Hepatocyte (in vitro differentiated cells): ENCODE measurements around the gene ADAP1. TPM values are rescaled to one million over a fixed set of nuclear protein-coding genes. Genes with fewer than 3 reads are reported as not detected.

Experiments
- DNase-seq: peaks from one replicate; pipeline ENCODE4 v3.0.0-alpha.2; 2016; ENCODE audit warnings: low spot score
- H2AFZ ChIP-seq: fragments of 200-600 bp; sonication (generic); 2 replicates; pipeline ENCODE4 v1.6.0; 2016; ENCODE audit warnings: antibody characterized with exemption, mild to moderate bottlenecking
- H3K27ac ChIP-seq: fragments of 200-600 bp; sonication (generic); 2 replicates; pipeline ENCODE4 v1.5.1; 2016; ENCODE audit warnings: mild to moderate bottlenecking
- H3K27me3 ChIP-seq: fragments of 200-600 bp; sonication (generic); 2 replicates; pipeline ENCODE4 v1.6.1; 2016
- H3K36me3 ChIP-seq: fragments of 200-600 bp; sonication (generic); replicated peaks from 2 replicates; pipeline ENCODE4 v1.5.1; 2016; ENCODE audit warnings: low read depth; ENCODE audit not compliant: insufficient read depth
- H3K4me1 ChIP-seq: fragments of 200-600 bp; sonication (generic); 2 replicates; pipeline ENCODE4 v1.5.1; 2016; ENCODE audit warnings: mild to moderate bottlenecking, moderate library complexity; ENCODE audit not compliant: insufficient read depth
- H3K4me2 ChIP-seq: fragments of 200-600 bp; sonication (generic); 2 replicates; pipeline ENCODE4 v1.6.0; 2016
- H3K4me3 ChIP-seq: fragments of 200-600 bp; sonication (generic); 2 replicates; pipeline ENCODE4 v1.5.1; 2016; ENCODE audit warnings: mild to moderate bottlenecking
- H3K79me2 ChIP-seq: fragments of 200-600 bp; sonication (generic); 2 replicates; pipeline ENCODE4 v1.6.0; 2017; ENCODE audit warnings: mild to moderate bottlenecking
- H3K9me2 ChIP-seq: fragments of 200-600 bp; sonication (generic); replicated peaks from 2 replicates; pipeline ENCODE4 v1.6.0; 2017; ENCODE audit warnings: mild to moderate bottlenecking; ENCODE audit not compliant: insufficient read depth
- H3K9me3 ChIP-seq: fragments of 200-600 bp; sonication (generic); 2 replicates; pipeline ENCODE4 v1.5.1; 2016; ENCODE audit warnings: low read depth, mild to moderate bottlenecking
- H4K20me1 ChIP-seq: fragments of 200-600 bp; sonication (generic); 2 replicates; pipeline ENCODE4 v1.6.0; 2016; ENCODE audit warnings: mild to moderate bottlenecking; ENCODE audit not compliant: insufficient read depth, poor library complexity, severe bottlenecking
- EZH2 ChIP-seq: fragments of 200-600 bp; sonication (generic); IDR thresholded peaks from 2 replicates; pipeline ENCODE4 v1.6.1; 2016; ENCODE audit warnings: antibody characterized with exemption, mild to moderate bottlenecking, borderline replicate concordance
- EZH2phosphoT487 ChIP-seq: fragments of 200-600 bp; sonication (generic); IDR thresholded peaks from one replicate; pipeline ENCODE4 v1.6.1; 2018; ENCODE audit warnings: antibody characterized with exemption, mild to moderate bottlenecking, low read depth, moderate library complexity; ENCODE audit not compliant: unreplicated experiment, severe bottlenecking
- WGBS: methylation state at CpG from one replicate; pipeline ENCODE4 v1.1.6; 2016; ENCODE audit warnings: low lambda C conversion rate; ENCODE audit errors: missing lambda C conversion rate; 5-methylcytosine and 5-hydroxymethylcytosine counted together
- polyA plus RNA-seq: library from polyadenylated mRNA; unstranded; fragments of >200 nt; fragmentation: Nextera tagmentation; extraction: Ambion mirVana; gene quantifications from 2 replicates; pipeline ENCODE4 v1.2.1, GENCODE V29; 2016
- total RNA-seq: library from RNA; depleted of rRNA; stranded (reverse); fragments of >200 nt; gene quantifications from 2 replicates; pipeline ENCODE4 v1.2.3, GENCODE V29; 2014
- TF ChIP-seq, protein P1 (sequence below): fragments of 200-600 bp; sonication (generic); IDR thresholded peaks from 2 replicates; pipeline ENCODE4 v1.5.1; 2016; ENCODE audit warnings: antibody characterized with exemption, mild to moderate bottlenecking; ENCODE audit not compliant: poor library complexity

Gene ADAP1
- total and polyA plus RNA-seq, 2 experiments from 2014 or later, result 25.6 to 35.7 TPM

DNA sequence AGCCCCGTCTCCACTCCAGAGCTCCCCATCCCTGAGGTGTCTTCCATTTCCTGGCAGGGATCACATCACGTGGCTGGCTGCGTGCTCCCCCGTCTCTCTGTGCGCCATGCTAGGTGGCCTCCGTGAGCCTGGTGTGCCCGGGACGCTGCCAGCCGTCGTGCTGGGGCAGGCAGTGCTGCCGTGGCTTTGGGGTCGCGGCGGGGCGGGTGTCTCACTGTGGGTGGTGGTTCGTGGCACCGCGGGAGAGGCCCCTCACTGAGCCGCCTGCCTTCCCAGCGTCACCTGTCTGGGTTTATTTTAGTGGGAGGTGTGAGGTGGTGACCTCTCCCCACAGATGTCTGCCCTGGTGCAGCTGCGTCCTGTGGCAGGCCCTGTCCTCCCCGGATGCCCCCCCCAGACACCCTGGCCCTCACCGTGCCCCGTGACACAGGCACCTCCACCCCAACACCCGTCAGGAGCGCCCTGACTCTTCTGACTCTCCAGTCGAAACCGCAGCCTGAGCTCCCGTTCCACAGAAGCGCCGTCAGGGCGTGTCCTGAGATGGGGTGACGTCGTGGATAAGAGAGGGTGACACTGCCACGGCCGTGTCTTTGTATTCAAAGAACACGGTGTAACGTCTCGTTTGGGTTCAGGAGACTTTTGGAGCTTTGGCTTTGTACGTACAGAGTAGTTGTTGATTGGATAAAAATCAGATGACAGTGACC lies 60.2 kb downstream of the ADAP1 start:
- H3K4me2 ChIP-seq, result no peak overlapping the region
- H3K36me3 ChIP-seq, result no peaks in the 10 kb centered on the region
- H3K9me2 ChIP-seq, result no peaks in the 10 kb centered on the region
- no peak for DNase-seq
- 93% methylated on average over 38 of the region's 40 CpGs for WGBS
- H3K4me3 ChIP-seq, result no peak overlapping the region
- H3K4me1 ChIP-seq, result no peaks in the 10 kb centered on the region
- H2AFZ ChIP-seq, result no peak overlapping the region
- peaks cover 5% of the 10 kb centered on the region for H4K20me1 ChIP-seq
- peaks cover 2% of the 10 kb centered on the region for H3K79me2 ChIP-seq
- no peak for TF ChIP-seq EZH2phosphoT487
- no peak for TF ChIP-seq EZH2
- TF ChIP-seq, protein P1, sequence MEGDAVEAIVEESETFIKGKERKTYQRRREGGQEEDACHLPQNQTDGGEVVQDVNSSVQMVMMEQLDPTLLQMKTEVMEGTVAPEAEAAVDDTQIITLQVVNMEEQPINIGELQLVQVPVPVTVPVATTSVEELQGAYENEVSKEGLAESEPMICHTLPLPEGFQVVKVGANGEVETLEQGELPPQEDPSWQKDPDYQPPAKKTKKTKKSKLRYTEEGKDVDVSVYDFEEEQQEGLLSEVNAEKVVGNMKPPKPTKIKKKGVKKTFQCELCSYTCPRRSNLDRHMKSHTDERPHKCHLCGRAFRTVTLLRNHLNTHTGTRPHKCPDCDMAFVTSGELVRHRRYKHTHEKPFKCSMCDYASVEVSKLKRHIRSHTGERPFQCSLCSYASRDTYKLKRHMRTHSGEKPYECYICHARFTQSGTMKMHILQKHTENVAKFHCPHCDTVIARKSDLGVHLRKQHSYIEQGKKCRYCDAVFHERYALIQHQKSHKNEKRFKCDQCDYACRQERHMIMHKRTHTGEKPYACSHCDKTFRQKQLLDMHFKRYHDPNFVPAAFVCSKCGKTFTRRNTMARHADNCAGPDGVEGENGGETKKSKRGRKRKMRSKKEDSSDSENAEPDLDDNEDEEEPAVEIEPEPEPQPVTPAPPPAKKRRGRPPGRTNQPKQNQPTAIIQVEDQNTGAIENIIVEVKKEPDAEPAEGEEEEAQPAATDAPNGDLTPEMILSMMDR, result no peak
- H3K27ac ChIP-seq, result no peak overlapping the region
- no peaks in the 10 kb centered on the region for H3K27me3 ChIP-seq
- no peaks in the 10 kb centered on the region for H3K9me3 ChIP-seq

DNA sequence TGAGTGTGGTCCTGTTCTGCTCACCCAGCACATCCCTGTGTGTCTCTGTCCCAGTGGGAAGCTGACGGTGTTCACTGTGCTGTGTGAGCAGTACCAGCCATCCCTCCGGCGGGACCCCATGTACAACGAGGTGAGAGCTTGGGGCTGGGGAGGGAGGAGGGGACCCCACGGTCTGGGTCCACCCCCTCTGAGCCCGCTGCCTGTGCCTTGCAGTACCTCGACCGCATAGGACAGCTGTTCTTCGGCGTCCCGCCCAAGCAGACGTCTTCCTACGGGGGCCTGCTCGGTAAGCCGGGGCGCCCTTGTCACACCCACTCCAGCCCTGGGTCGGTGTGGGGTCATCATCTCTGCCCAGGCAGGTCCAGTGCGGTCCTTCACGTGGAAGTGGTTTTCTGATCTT lies 60.8 kb downstream of the ADAP1 start:
- no peaks in the 10 kb centered on the region for H3K36me3 ChIP-seq
- H2AFZ ChIP-seq, result no peak overlapping the region

DNA sequence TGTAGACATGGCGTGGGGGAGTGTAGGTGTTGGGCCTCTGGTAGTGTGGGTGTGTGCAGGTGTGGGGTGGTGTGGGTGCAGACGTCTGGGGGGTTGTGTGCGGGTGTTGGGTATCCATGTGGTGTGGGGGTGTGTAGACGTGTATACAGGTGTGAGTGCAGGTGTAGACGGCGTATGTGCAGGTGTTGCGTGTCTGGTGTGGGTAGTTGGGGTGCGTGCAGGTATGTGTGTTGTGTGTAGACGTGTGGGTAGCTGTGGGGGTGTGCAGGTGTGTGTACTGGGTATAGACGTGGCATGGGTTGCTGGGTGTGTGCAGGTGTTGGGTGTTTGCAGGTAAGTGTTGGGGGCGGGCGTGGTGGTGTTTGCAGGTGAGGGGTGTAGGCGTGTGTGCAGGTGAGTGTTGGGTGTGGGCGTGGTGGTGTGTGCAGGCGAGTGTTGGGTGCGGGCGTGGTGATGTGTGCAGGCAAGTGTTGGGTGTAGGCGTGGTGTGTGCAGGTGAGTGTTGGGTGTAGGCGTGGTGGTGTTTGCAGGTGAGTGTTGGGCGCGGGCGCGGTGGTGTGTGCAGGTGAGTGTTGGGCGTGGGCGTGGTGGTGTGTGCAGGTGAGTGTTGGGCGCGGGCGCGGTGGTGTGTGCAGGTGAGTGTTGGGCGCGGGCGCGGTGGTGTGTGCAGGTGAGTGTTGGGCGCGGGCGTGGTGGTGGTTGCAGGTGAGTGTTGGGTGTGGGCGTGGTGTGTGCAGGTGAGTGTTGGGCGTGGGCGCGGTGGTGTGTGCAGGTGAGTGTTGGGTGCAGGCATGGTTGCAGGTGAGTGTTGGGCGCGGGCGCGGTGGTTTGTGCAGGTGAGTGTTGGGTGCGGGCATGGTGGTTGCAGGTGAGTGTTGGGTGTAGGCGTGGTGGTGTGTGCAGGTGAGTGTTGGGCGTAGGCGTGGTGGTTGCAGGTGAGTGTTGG lies 61.6 kb downstream of the ADAP1 start:
- whole genome bisulfite sequencing, result 94% methylated on average over 25 of the region's 48 CpGs
- H3K9me3 ChIP-seq, result no peaks in the 10 kb centered on the region

More for the DNA sequence above, 60.8 kb downstream of the ADAP1 start:
- H3K4me1 ChIP-seq, result no peaks in the 10 kb centered on the region
- H3K9me2 ChIP-seq, result no peaks in the 10 kb centered on the region
- no peaks in the 10 kb centered on the region for H3K9me3 ChIP-seq
- no peak overlapping the region for H3K27ac ChIP-seq
- no peak for DNase-seq
- H3K79me2 ChIP-seq, result peaks cover 8% of the 10 kb centered on the region
- no peaks in the 10 kb centered on the region for H3K27me3 ChIP-seq
- 95% methylated on average over 17 of the region's 19 CpGs for WGBS
- no peak for TF ChIP-seq EZH2
- TF ChIP-seq, protein P1, result no peak
- TF ChIP-seq EZH2phosphoT487, result no peak
- H3K4me3 ChIP-seq, result no peak overlapping the region
- H4K20me1 ChIP-seq, result peaks cover 11% of the 10 kb centered on the region
- no peak overlapping the region for H3K4me2 ChIP-seq

DNA sequence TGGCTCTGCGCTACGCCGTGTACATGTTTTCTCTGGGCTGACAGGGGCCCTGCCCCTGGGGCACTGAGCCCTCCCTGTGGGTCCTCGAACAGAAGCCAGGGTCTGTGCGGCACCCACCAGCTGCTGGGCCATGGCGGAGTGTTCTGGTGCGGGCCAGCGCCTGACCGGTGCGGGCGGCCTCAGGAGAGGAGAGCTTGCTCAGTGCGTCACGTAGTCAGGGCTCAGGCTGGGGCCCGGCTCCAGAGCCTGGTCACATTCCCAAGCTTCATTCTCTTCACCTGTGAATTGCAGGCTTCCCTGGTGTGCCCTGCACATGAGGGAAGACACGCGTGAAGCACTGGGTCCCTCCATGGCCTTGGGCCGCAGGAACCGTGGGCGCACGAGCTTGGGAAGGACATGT lies 62.7 kb downstream of the ADAP1 start:
- H3K36me3 ChIP-seq, result no peaks in the 10 kb centered on the region
- no peaks in the 10 kb centered on the region for H3K27me3 ChIP-seq
- WGBS, result 96% methylated on average over 20 of the region's 20 CpGs
- H3K9me3 ChIP-seq, result no peaks in the 10 kb centered on the region
- no peak for DNase-seq
- H3K4me1 ChIP-seq, result no peaks in the 10 kb centered on the region
- H3K9me2 ChIP-seq, result no peaks in the 10 kb centered on the region
- TF ChIP-seq, protein P1, result no peak
- TF ChIP-seq EZH2phosphoT487 (no peak), EZH2 (no peak)
- H3K27ac ChIP-seq, result no peak overlapping the region
- no peak overlapping the region for H3K4me2 ChIP-seq
- H3K79me2 ChIP-seq, result peaks cover 27% of the 10 kb centered on the region
- H3K4me3 ChIP-seq, result no peak overlapping the region
- H4K20me1 ChIP-seq, result peaks cover 30% of the 10 kb centered on the region
- H2AFZ ChIP-seq, result no peak overlapping the region

More for the DNA sequence above, 61.6 kb downstream of the ADAP1 start:
- H2AFZ ChIP-seq, result no peak overlapping the region
- H3K4me1 ChIP-seq, result no peaks in the 10 kb centered on the region
- H3K79me2 ChIP-seq, result peaks cover 16% of the 10 kb centered on the region
- TF ChIP-seq EZH2, result no peak
- peaks cover 19% of the 10 kb centered on the region for H4K20me1 ChIP-seq
- H3K27me3 ChIP-seq, result no peaks in the 10 kb centered on the region
- H3K36me3 ChIP-seq, result no peaks in the 10 kb centered on the region
- no peak overlapping the region for H3K4me2 ChIP-seq
- H3K4me3 ChIP-seq, result no peak overlapping the region
- H3K9me2 ChIP-seq, result no peaks in the 10 kb centered on the region
- H3K27ac ChIP-seq, result no peak overlapping the region
- DNase-seq, result no peak
